HEK293T (cell line): ENCODE data around the gene MLF2.

Source experiments
- BHLHE40 ChIP-seq: fragments of 450-650 bp; IDR thresholded peaks from 2 replicates; pipeline ENCODE4 v1.6.1; 2016; ENCODE audit warnings: mild to moderate bottlenecking, moderate library complexity, borderline replicate concordance
- FOXK2 ChIP-seq: fragments of 450-650 bp; IDR thresholded peaks from 2 replicates; pipeline ENCODE4 v1.6.1; 2016; ENCODE audit warnings: mild to moderate bottlenecking
- FOXM1 ChIP-seq: fragments of 450-650 bp; IDR thresholded peaks from 2 replicates; pipeline ENCODE4 v1.6.1; 2017; ENCODE audit warnings: mild to moderate bottlenecking, borderline replicate concordance
- LEF1 ChIP-seq: fragments of 450-650 bp; IDR thresholded peaks from 2 replicates; pipeline ENCODE4 v1.6.1; 2017; ENCODE audit warnings: mild to moderate bottlenecking, borderline replicate concordance
- NFRKB ChIP-seq: fragments of 450-650 bp; IDR thresholded peaks from 2 replicates; pipeline ENCODE4 v1.6.1; 2016; ENCODE audit warnings: mild to moderate bottlenecking, moderate library complexity
- SP1 ChIP-seq: fragments of 450-650 bp; IDR thresholded peaks from 2 replicates; pipeline ENCODE4 v1.6.1; 2017
- SUZ12 ChIP-seq: fragments of 450-650 bp; IDR thresholded peaks from 2 replicates; pipeline ENCODE4 v1.6.1; 2016; ENCODE audit warnings: mild to moderate bottlenecking
- ZNF384 ChIP-seq: fragments of 450-650 bp; IDR thresholded peaks from 2 replicates; pipeline ENCODE4 v1.6.1; 2016

- no peak for TF ChIP-seq LEF1
- TF ChIP-seq NFRKB, result no peak
- no peak for TF ChIP-seq FOXK2
- no peak for TF ChIP-seq FOXM1
- TF ChIP-seq BHLHE40, result no peak
- TF ChIP-seq ZNF384, result no peak
- TF ChIP-seq SP1, result no peak
- TF ChIP-seq SUZ12, result no peak
Measured at GRCh38 chr12:6787309-6787708, 34.4 kb upstream of the MLF2 start.
